ENCODE data around the gene MYRIP.

Gene MYRIP

DNA sequence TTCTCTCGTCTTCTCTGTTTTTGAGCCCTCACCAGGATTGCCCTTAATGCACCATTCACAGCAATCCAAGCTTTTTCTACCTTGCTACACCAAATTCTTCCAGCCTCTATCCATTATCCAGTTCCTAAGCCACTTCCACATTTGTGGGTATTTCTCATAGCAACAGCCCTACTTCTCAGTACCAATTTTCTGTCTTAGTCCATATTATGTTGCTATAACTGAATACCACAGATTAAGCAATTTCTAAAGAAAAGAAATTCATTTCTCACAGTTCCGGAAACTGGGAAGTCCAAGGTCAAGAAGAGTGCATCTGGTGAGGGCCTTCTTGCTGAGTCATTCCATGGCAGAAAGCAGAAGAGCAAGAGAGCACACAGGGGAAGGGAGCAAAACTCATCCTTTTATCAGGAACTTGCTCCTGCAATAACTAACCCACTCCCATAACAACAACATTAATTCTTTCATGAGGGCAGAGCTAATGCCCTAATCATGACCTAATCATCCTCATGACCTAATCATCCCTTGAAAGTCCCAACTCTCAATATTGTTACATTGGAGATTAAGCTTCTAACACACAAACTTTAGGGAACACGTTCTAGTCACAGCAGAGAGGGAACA, 490.4 kb downstream of the MYRIP start:
- no peaks in the 10 kb centered on the region for H3K27me3 ChIP-seq (ENCODE audit: control insufficient read depth in 1 of 2, insufficient read depth in 2 of 2, low read length in 2 of 2)
- H3K4me3 ChIP-seq (ENCODE audit: low read depth in 1 of 2, low read length in 2 of 2): no peak overlapping the region
- H3K27ac ChIP-seq (ENCODE audit: low read depth, low read length): no peak overlapping the region
- H3K36me3 ChIP-seq (ENCODE audit: insufficient read depth, low read length): no peaks in the 10 kb centered on the region
- no peaks in the 10 kb centered on the region for H3K9me3 ChIP-seq (ENCODE audit: low read length)
- no peaks in the 10 kb centered on the region for H3K4me1 ChIP-seq (ENCODE audit: insufficient read depth, low read length)
- H3K9ac ChIP-seq (ENCODE audit: low read length): no peak overlapping the region

DNA sequence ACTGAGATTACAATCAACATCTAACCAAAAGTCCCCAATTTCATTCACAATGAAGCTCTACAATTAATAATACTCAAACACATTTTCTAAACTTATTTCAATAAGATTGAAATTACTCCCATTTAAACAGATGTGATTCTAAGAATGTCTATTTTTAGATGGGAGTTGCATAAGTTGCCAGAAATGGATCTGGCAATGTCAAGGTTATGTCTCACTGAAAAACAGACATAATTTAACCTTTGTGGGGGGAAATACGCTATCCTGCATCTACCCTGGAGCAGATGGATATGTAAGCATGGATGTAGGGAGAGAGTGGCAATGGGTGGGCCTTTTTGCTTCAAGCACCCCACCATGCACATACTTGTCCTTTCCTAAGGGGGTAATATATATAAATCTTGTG, 493.4 kb downstream of the MYRIP start:
- Histone ChIP-seq H3K9me3 (ENCODE audit: low read length) (no peaks in the 10 kb centered on the region), H3K9ac (ENCODE audit: low read length) (no peak overlapping the region), H3K4me3 (ENCODE audit: low read depth in 1 of 2, low read length in 2 of 2) (no peak overlapping the region), H3K27ac (ENCODE audit: low read depth, low read length) (no peak overlapping the region), H3K4me1 (ENCODE audit: insufficient read depth, low read length) (no peaks in the 10 kb centered on the region), H3K27me3 (ENCODE audit: control insufficient read depth in 1 of 2, insufficient read depth in 2 of 2, low read length in 2 of 2) (no peaks in the 10 kb centered on the region), H3K36me3 (ENCODE audit: insufficient read depth, low read length) (no peaks in the 10 kb centered on the region)

DNA sequence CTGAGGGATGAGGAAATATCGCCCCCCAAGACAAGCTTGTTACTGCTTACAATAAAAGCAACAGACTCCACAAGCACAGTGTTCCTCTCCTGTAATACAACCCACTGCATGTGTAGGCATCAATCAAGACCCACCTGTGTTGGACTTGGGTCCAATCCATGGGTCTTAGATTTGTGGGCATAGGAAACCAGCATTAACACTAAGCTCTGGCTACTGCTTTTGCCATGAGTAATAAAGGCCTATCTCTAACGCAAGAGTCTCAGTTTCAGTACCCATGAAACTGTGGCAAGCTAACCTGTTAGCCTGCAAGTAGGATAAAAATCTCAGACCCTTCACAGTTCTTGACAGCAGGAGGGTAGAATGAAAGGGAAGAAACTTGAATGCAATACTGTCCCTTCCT, 494.9 kb downstream of the MYRIP start:
- H3K9ac ChIP-seq (ENCODE audit: low read length): no peak overlapping the region
- no peaks in the 10 kb centered on the region for H3K36me3 ChIP-seq (ENCODE audit: insufficient read depth, low read length)
- no peak overlapping the region for H3K27ac ChIP-seq (ENCODE audit: low read depth, low read length)
- H3K4me3 ChIP-seq (ENCODE audit: low read depth in 1 of 2, low read length in 2 of 2): no peak overlapping the region
- H3K4me1 ChIP-seq (ENCODE audit: insufficient read depth, low read length): no peaks in the 10 kb centered on the region
- no peaks in the 10 kb centered on the region for H3K27me3 ChIP-seq (ENCODE audit: control insufficient read depth in 1 of 2, insufficient read depth in 2 of 2, low read length in 2 of 2)
- no peaks in the 10 kb centered on the region for H3K9me3 ChIP-seq (ENCODE audit: low read length)

DNA sequence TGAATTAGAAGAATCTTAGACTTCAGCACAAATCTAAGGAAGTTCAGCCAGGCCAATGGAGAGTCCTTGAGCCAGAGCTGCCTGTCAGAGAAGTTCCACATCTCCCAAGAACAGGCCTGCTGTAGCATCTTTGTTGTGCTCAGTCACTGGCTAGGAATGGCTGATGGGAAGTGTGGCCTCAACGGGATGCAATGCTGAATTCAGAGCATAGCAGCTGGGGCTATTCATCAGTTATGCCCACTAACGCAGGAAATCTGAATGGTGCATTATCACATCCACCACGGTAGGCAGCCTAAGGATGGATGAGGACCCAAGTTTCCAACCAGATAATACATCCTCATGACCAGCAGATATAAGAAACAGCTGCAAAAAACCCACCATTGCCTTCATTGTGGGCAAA, 496.9 kb downstream of the MYRIP start:
- Histone ChIP-seq H3K27me3 (ENCODE audit: control insufficient read depth in 1 of 2, insufficient read depth in 2 of 2, low read length in 2 of 2) (no peaks in the 10 kb centered on the region), H3K4me1 (ENCODE audit: insufficient read depth, low read length) (peaks cover 7% of the 10 kb centered on the region), H3K4me3 (ENCODE audit: low read depth in 1 of 2, low read length in 2 of 2) (no peak overlapping the region), H3K36me3 (ENCODE audit: insufficient read depth, low read length) (peaks cover 5% of the 10 kb centered on the region), H3K9me3 (ENCODE audit: low read length) (no peaks in the 10 kb centered on the region), H3K9ac (ENCODE audit: low read length) (no peak overlapping the region), H3K27ac (ENCODE audit: low read depth, low read length) (no peak overlapping the region)

DNA sequence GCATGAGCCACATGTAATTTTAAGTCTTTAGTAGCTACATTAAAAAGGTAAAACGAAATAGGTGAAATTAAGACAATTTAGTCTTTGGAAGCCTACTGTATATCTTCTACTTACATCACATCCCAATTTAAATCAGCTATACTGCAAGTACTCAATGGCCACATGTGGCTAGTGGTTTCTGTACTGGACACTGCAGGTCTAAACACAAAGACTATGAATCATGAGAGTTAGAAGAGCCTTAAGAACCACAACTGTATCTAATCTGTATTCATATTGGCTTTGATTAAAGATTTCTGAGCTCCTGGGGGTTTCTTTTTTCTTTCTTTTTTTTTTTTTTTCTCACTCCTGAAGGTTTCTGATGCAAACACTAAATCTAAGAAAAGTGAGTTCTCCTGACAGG, 497.8 kb downstream of the MYRIP start:
- peaks cover 12% of the 10 kb centered on the region for H3K36me3 ChIP-seq (ENCODE audit: insufficient read depth, low read length)
- H3K9me3 ChIP-seq (ENCODE audit: low read length): no peaks in the 10 kb centered on the region
- peaks cover 16% of the 10 kb centered on the region for H3K4me1 ChIP-seq (ENCODE audit: insufficient read depth, low read length)
- no peak overlapping the region for H3K9ac ChIP-seq (ENCODE audit: low read length)
- no peaks in the 10 kb centered on the region for H3K27me3 ChIP-seq (ENCODE audit: control insufficient read depth in 1 of 2, insufficient read depth in 2 of 2, low read length in 2 of 2)
- H3K27ac ChIP-seq (ENCODE audit: low read depth, low read length): no peak overlapping the region
- H3K4me3 ChIP-seq (ENCODE audit: low read depth in 1 of 2, low read length in 2 of 2): no peak overlapping the region

DNA sequence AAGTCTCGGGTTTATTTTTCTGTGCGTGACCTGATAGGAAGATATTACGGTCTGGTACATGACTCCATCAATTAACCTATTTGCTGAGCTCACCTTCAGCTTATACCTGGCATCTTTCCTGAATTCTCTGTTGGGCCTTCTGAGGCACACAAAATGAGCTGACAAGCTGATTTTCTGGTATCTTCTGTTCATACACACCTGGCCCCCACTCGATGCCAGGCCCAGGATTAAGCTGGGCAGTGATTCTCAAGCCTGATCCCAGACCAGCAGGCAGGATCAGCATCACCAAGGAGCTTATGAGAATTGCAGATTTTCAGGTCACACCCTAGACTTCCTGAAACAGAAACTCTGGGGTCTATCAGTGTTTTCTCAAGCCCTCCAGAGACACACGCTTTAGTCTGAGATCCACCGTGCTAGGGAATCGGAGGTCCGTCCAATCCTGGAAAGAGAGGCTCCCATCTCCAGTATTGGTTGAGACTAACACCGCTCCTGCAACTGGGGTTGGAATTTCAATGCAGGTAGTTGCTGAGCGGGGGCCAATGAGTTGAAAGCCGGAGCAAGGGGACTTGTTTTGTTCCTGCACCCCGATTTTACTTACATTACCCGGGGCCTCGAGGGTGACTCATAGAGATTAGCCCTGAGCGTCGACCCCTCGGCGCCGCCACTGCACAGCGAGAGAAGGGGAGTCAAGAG, 499.5 kb downstream of the MYRIP start:
- H3K27me3 ChIP-seq (ENCODE audit: control insufficient read depth in 1 of 2, insufficient read depth in 2 of 2, low read length in 2 of 2): no peaks in the 10 kb centered on the region
- H3K27ac ChIP-seq (ENCODE audit: low read depth, low read length): peak overlapping the region; percentile 79
- H3K4me3 ChIP-seq (ENCODE audit: low read depth in 1 of 2, low read length in 2 of 2): peak overlapping the region; percentile 77 to 82
- H3K36me3 ChIP-seq (ENCODE audit: insufficient read depth, low read length): peaks cover 28% of the 10 kb centered on the region
- H3K9me3 ChIP-seq (ENCODE audit: low read length): no peaks in the 10 kb centered on the region
- peaks cover 22% of the 10 kb centered on the region for H3K4me1 ChIP-seq (ENCODE audit: insufficient read depth, low read length)
- peak overlapping the region; percentile 18 for H3K9ac ChIP-seq (ENCODE audit: low read length)

DNA sequence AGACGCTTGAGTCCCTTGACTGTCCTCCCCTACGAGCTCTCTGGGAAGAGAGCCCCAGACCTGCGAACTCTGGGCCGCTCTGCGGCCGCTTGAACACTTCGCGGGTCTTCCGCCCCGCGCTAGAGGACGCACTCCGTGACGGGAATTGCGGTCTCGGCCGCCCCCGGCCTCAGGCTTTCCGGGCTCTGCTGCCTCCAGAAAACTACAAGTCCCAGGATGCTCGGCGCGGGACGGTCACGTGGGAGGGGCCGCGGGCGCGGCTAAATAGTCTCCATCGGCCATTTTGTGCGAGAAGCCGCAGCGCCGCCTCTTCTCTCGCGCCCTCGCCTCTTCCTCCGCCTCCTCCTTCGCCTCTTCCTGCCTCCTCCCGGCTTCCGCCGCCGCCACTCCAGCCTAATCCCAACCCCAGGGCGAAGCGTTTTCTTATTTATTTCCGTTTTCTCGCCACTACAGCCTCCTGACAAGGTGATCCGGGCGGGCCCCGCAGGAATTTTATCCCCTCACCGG, 500.1 kb downstream of the MYRIP start, which contains the start of gene EIF1B:
TSS of gene EIF1B (plus strand) at position 290 of the 507 bp plus-strand sequence. CDS start 235 bp downstream, outside the sequence.
- H3K4me3 ChIP-seq (ENCODE audit: low read depth in 1 of 2, low read length in 2 of 2): peak within 1 kb of the TSS; percentile 82 to 90
- no peaks in the 10 kb centered on the region for H3K27me3 ChIP-seq (ENCODE audit: control insufficient read depth in 1 of 2, insufficient read depth in 2 of 2, low read length in 2 of 2)
- peaks cover 23% of the 10 kb centered on the region for H3K4me1 ChIP-seq (ENCODE audit: insufficient read depth, low read length)
- peak within 1 kb of the TSS; percentile 99 for H3K27ac ChIP-seq (ENCODE audit: low read depth, low read length)
- peaks cover 33% of the 10 kb centered on the region for H3K36me3 ChIP-seq (ENCODE audit: insufficient read depth, low read length)
- H3K9me3 ChIP-seq (ENCODE audit: low read length): no peaks in the 10 kb centered on the region
- peak within 1 kb of the TSS; percentile 62 for H3K9ac ChIP-seq (ENCODE audit: low read length)

Measured in muscle layer of colon (tissue), 2 donors.